ENCODE data around the gene TMEM271.

TMEM271 gene

DNA sequence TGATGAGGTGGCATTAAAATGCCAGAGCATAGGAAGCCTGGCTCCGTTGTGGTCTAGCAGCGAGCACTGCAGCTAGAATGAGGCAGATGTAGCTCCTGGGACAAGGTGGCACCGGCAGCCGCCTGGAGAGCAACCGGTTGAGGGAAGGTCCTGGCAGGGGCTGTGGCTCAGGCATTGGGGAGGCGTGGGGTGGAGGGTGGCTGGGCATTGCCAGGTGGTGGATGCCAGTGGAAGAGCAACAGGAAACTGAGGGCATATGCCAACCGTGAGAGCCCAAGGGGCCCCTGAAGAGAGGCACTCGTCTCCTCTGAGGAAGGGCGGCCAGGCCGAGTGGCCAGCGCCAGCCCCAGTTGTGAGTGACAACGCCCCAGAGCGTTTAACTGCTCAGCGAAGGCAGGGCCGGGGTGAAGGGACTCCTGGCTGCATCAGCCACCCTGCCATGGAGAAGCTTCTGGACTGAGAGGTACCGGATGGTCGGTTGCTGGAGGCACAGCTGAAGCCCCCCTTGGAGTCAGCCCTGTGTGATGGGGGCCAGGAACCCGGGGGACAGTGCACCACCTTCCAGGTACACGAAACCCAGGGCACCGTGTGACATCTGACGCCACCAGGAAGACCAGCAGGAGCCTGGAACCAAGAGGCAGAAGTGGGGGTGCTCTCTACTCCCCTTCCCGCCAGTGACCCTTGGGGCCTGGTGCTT, 36.1 kb upstream of the TMEM271 start:
- no peak overlapping the region for H3K27ac ChIP-seq
- no peak overlapping the region for H3K4me3 ChIP-seq
- no peaks in the 10 kb centered on the region for H3K9me3 ChIP-seq
- no peaks in the 10 kb centered on the region for H3K4me1 ChIP-seq
- intact Hi-C loops (cut with DNase I; ENCODE audit: low total_unique reads) = no loop called here
- peak in 1 of 2 donors; percentile 52 for DNase-seq
- TF ChIP-seq, protein P1, sequence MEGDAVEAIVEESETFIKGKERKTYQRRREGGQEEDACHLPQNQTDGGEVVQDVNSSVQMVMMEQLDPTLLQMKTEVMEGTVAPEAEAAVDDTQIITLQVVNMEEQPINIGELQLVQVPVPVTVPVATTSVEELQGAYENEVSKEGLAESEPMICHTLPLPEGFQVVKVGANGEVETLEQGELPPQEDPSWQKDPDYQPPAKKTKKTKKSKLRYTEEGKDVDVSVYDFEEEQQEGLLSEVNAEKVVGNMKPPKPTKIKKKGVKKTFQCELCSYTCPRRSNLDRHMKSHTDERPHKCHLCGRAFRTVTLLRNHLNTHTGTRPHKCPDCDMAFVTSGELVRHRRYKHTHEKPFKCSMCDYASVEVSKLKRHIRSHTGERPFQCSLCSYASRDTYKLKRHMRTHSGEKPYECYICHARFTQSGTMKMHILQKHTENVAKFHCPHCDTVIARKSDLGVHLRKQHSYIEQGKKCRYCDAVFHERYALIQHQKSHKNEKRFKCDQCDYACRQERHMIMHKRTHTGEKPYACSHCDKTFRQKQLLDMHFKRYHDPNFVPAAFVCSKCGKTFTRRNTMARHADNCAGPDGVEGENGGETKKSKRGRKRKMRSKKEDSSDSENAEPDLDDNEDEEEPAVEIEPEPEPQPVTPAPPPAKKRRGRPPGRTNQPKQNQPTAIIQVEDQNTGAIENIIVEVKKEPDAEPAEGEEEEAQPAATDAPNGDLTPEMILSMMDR (IDR thresholded peaks at IDR 0.05) = no peak
- no peaks in the 10 kb centered on the region for H3K36me3 ChIP-seq
- peaks cover 0 to 16% of the 10 kb centered on the region in 2 donors for H3K27me3 ChIP-seq

DNA sequence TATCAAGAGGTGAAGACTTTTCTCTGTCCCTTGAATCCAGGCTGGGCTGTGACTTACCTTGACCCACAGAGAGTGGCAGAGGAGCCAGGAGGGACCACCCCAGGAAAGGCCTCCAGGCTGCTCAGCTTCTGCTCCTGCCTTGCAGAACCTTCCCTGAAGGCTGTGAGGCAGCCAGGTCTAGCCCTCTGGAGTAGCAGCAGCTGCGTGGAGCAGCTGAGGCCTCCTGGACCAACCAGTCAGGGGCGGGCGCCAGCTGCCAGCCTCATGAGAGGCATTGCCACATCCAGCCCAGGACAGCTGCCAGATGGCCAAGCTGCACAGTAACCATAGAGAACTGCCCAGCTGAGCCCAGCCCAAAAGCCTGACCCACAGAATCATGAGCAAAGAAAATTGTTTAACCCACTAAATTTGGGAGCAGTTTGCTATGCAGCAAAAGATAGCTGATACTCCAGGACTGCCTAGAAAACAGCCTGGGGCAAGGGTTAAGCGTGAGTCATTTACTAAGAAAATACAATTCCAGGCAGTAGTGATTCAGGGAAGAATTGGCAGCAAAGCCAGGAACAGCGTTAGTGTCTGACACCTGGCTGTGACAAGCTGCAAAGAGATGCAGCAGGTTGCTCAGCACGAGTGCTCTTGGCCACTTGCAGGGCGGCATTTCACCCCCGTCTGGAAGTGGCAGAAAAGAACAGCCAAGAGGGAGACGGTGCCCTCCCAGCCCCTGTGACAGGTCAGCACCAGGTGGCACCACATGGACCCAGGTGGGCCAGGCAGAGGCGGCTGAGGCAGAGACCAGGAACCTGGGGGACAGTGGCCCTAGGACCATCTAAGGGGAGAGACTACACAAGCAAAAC, 34.5 kb upstream of the TMEM271 start:
- no peaks in the 10 kb centered on the region for H3K9me3 ChIP-seq
- intact Hi-C loops (cut with DNase I; ENCODE audit: low total_unique reads) = no loop called here
- H3K27me3 ChIP-seq = peaks cover 0 to 20% of the 10 kb centered on the region in 2 donors
- H3K4me1 ChIP-seq = no peaks in the 10 kb centered on the region
- DNase-seq = peak in 1 of 2 donors; percentile 49
- no peak overlapping the region for H3K4me3 ChIP-seq
- TF ChIP-seq, protein P1 (IDR thresholded peaks at IDR 0.05) = no peak
- no peak overlapping the region for H3K27ac ChIP-seq
- H3K36me3 ChIP-seq = no peaks in the 10 kb centered on the region

- peaks cover 0 to 20% of the 10 kb centered on the region in 2 donors for H3K27me3 ChIP-seq
- TF ChIP-seq, protein P1 (IDR thresholded peaks at IDR 0.05) = no peak
- H3K9me3 ChIP-seq = no peaks in the 10 kb centered on the region
- intact Hi-C loops (cut with DNase I; ENCODE audit: low total_unique reads) = no loop called here
- H3K4me1 ChIP-seq = no peaks in the 10 kb centered on the region
- H3K4me3 ChIP-seq = no peak overlapping the region
- H3K27ac ChIP-seq = no peak overlapping the region
- peak in 1 of 2 donors; percentile 24 for DNase-seq
- no peaks in the 10 kb centered on the region for H3K36me3 ChIP-seq
These were observed 33.4 kb upstream of the TMEM271 start for GRCh38 chr4:609400-610050.

DNA sequence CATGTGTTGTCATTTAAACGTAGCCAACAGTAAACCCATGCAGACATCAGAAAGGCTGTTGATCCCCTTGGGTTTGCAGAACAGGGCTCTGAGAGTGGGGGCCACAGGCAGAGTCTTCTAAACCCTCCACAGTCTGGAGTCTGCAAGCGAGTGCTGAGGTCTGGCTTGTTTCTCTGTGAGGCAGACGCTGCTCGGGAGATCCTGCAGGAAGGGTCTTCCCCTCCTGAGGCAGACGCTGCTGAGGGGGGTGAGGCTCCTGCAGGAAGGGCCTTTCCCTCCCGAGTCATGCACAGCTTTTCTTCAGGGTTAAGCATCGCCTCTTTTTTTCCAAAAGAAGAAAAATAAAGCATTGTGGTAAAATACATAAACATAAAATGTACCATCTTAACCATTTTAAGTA, 32.1 kb upstream of the TMEM271 start:
- Histone ChIP-seq H3K27ac (no peak overlapping the region), H3K36me3 (no peaks in the 10 kb centered on the region), H3K9me3 (no peaks in the 10 kb centered on the region), H3K27me3 (peaks cover 0 to 20% of the 10 kb centered on the region in 2 donors), H3K4me1 (no peaks in the 10 kb centered on the region), H3K4me3 (no peak overlapping the region)
- TF ChIP-seq, protein P1 (IDR thresholded peaks at IDR 0.05) = no peak
- DNase-seq = no peak
- intact Hi-C loops (cut with DNase I; ENCODE audit: low total_unique reads) = no loop called here

- Histone ChIP-seq H3K36me3 (no peaks in the 10 kb centered on the region), H3K27ac (no peak overlapping the region), H3K9me3 (no peaks in the 10 kb centered on the region), H3K27me3 (peaks cover 0 to 25% of the 10 kb centered on the region in 2 donors), H3K4me3 (no peak overlapping the region), H3K4me1 (no peaks in the 10 kb centered on the region)
- DNase-seq = no peak
- TF ChIP-seq, protein P1 (IDR thresholded peaks at IDR 0.05) = no peak
- intact Hi-C loops (cut with DNase I; ENCODE audit: low total_unique reads) = no loop called here
These were observed 29.8 kb upstream of the TMEM271 start for GRCh38 chr4:605702-606425.

All from tibial artery (tissue), 4 donors.